ENCODE results near the gene ATG4C.
"Not testable (repeated sequence)": the region's sequence is repeated elsewhere in the genome, so short reads cannot be mapped to it uniquely, and the experiment has no call there.

ATG4C gene

GRCh38 chr1:62761223-62761870 lies 22.6 kb upstream of the ATG4C start:
- not testable (repeated sequence) for H3K4me3 Mint-ChIP-seq; DNase-seq; H3K36me3 Mint-ChIP-seq; H3K27me3 Mint-ChIP-seq; ATAC-seq (replicated peaks); H3K27ac Mint-ChIP-seq; H3K9me3 Mint-ChIP-seq
- peaks cover 10 to 14% of the 10 kb centered on the region in 2 donors for H3K4me1 Mint-ChIP-seq

DNA sequence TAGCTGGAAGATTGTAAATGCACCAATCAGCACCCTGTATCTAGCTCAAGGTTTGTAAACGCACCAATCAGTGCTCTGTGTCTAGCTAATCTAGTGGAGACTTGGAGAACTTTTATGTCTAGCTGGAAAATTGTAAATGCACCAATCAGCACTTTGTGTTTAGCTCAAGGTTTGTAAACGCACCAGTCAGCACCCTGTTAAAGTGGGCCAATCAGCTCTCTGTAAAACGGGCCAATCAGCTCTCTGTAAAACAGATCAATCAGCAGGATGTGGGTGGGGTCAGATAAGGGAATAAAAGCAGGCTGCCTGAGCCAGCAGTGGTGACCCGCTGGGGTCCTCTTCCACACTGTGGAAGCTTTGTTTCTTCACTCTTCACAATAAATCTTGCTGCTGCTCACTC lies 21.9 kb upstream of the ATG4C start:
- H3K27me3 Mint-ChIP-seq; H3K36me3 Mint-ChIP-seq; H3K4me3 Mint-ChIP-seq; DNase-seq; H3K27ac Mint-ChIP-seq; ATAC-seq (replicated peaks); H3K9me3 Mint-ChIP-seq: not testable (repeated sequence)
- peaks cover 10 to 14% of the 10 kb centered on the region in 2 donors for H3K4me1 Mint-ChIP-seq

DNA sequence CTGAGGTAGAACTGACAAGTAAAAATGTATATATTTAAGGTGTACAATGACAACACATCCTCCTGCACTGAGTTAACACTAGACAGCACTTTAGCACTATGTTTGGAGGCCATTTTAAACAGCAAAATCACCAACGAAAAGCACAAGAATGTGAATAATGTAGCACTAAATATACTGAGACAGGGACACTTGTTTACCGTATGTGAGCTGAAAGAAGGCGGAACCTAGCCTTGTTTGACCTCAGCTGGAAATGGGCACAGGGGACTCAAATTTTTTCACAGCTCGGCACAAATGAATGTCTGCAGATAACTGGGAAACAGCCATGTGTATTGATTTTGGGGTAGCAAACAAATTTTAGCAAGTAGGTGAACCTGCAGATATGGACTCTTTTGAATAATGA lies 18.0 kb upstream of the ATG4C start:
- no peak for DNase-seq
- Mint-ChIP-seq H3K27me3 (no peaks in the 10 kb centered on the region), H3K27ac (no peak overlapping the region), H3K4me1 (no peaks in the 10 kb centered on the region), H3K4me3 (no peak overlapping the region), H3K9me3 (no peaks in the 10 kb centered on the region), H3K36me3 (no peaks in the 10 kb centered on the region)
- ATAC-seq (replicated peaks): no peak

GRCh38 chr1:62768551-62768950 lies 15.4 kb upstream of the ATG4C start:
- not testable (repeated sequence) for DNase-seq; H3K4me3 Mint-ChIP-seq; ATAC-seq (replicated peaks); H3K9me3 Mint-ChIP-seq; H3K4me1 Mint-ChIP-seq; H3K27ac Mint-ChIP-seq; H3K27me3 Mint-ChIP-seq; H3K36me3 Mint-ChIP-seq

- Mint-ChIP-seq H3K4me1 (peaks cover 6 to 16% of the 10 kb centered on the region in 2 donors), H3K4me3 (no peak overlapping the region), H3K9me3 (peaks cover 11 to 21% of the 10 kb centered on the region in 2 donors), H3K27me3 (no peaks in the 10 kb centered on the region), H3K27ac (no peak overlapping the region), H3K36me3 (peaks cover 6 to 9% of the 10 kb centered on the region in 2 donors)
- no peak for DNase-seq
- ATAC-seq (replicated peaks): no peak
These were observed 11.2 kb upstream of the ATG4C start for GRCh38 chr1:62772607-62773295.

GRCh38 chr1:62774006-62774405 lies 9.9 kb upstream of the ATG4C start:
- DNase-seq: no peak
- Mint-ChIP-seq H3K9me3 (peaks cover 11 to 21% of the 10 kb centered on the region in 2 donors), H3K4me3 (no peak overlapping the region), H3K36me3 (peaks cover 6 to 9% of the 10 kb centered on the region in 2 donors), H3K27me3 (no peaks in the 10 kb centered on the region), H3K4me1 (peaks cover 6 to 16% of the 10 kb centered on the region in 2 donors), H3K27ac (no peak overlapping the region)
- ATAC-seq (replicated peaks): no peak

- H3K36me3 Mint-ChIP-seq: peaks cover 6 to 9% of the 10 kb centered on the region in 2 donors
- peak; percentile 45 for DNase-seq
- H3K4me3 Mint-ChIP-seq: no peak overlapping the region
- no peaks in the 10 kb centered on the region for H3K27me3 Mint-ChIP-seq
- peaks cover 11 to 21% of the 10 kb centered on the region in 2 donors for H3K9me3 Mint-ChIP-seq
- peak; percentile 99 to 100 for ATAC-seq (replicated peaks)
- peaks cover 6 to 16% of the 10 kb centered on the region in 2 donors for H3K4me1 Mint-ChIP-seq
- H3K27ac Mint-ChIP-seq: peak overlapping the region; percentile 77
These were observed 8.8 kb upstream of the ATG4C start for GRCh38 chr1:62774971-62775595.

DNA sequence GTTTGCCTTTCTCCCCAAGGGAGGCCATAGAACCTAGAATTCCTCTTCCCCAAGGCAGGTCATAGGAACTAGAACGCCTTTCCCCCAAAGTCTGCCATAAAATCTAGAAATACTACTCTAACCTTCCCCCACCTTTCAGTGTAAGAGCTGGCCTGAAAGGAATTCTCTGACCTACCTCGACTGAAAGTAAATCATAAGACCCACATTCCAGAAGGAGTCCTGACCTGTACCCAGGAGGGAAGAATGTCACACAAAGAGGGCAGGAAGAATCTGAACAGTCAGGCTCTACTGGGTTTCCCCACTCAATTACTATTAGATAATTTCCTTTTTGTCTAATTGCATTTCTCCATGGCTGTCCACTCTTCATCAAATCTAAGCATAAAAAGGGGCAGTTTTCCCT lies 5.7 kb upstream of the ATG4C start:
- no peak overlapping the region for H3K4me3 Mint-ChIP-seq

GRCh38 chr1:62781841-62782543 lies 1.9 kb upstream of the ATG4C start:
- ATAC-seq (replicated peaks) (no peak), DNase-seq (no peak)
- Mint-ChIP-seq H3K9me3 (no peaks in the 10 kb centered on the region), H3K27me3 (no peaks in the 10 kb centered on the region), H3K4me1 (peaks cover 7 to 16% of the 10 kb centered on the region in 2 donors), H3K4me3 (no peak overlapping the region), H3K36me3 (peaks cover 3 to 8% of the 10 kb centered on the region in 2 donors), H3K27ac (no peak overlapping the region)

More for the DNA sequence above, 5.7 kb upstream of the ATG4C start:
- Mint-ChIP-seq H3K36me3 (peaks cover under 1 to 1% of the 10 kb centered on the region in 2 donors), H3K27me3 (no peaks in the 10 kb centered on the region), H3K9me3 (peaks cover 5 to 12% of the 10 kb centered on the region in 2 donors), H3K4me1 (peaks cover 6 to 16% of the 10 kb centered on the region in 2 donors), H3K27ac (no peak overlapping the region)
- DNase-seq (no peak), ATAC-seq (replicated peaks) (no peak)

DNA sequence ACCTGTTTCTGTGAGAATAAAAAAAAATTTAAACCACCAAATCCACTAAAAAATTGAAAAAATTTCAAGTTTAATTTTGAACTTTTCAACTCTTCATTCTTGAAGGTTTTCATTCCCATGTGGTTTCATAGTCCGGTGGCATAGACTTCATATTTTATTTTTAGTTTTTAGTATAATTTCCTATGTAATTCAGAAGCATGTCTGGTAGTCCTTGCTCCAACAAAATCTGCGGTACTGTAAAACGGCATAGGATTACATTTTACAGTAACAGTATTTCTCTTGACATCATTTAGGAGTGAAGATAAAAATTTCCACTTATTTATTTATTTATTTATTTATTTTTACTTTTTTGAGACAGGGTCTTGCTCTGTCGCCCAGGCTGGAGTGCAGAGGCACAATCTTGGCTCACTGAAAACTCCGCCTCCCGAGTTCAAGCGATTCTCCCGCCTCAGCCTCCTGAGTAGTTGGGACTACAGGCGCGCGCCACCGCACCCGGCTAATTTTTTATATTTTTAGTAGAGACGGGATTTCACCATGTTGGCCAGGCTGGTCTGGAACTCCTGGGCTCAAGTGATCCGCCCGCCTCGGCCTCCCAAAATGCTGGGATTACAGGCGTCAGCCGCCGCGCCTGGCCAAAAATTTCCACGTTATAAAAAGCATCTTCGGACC lies 1.3 kb upstream of the ATG4C start:
- DNase-seq; ATAC-seq (replicated peaks); H3K36me3 Mint-ChIP-seq; H3K27ac Mint-ChIP-seq; H3K27me3 Mint-ChIP-seq; H3K9me3 Mint-ChIP-seq; H3K4me3 Mint-ChIP-seq: not testable (repeated sequence)
- H3K4me1 Mint-ChIP-seq: peaks cover 8 to 15% of the 10 kb centered on the region in 2 donors

DNA sequence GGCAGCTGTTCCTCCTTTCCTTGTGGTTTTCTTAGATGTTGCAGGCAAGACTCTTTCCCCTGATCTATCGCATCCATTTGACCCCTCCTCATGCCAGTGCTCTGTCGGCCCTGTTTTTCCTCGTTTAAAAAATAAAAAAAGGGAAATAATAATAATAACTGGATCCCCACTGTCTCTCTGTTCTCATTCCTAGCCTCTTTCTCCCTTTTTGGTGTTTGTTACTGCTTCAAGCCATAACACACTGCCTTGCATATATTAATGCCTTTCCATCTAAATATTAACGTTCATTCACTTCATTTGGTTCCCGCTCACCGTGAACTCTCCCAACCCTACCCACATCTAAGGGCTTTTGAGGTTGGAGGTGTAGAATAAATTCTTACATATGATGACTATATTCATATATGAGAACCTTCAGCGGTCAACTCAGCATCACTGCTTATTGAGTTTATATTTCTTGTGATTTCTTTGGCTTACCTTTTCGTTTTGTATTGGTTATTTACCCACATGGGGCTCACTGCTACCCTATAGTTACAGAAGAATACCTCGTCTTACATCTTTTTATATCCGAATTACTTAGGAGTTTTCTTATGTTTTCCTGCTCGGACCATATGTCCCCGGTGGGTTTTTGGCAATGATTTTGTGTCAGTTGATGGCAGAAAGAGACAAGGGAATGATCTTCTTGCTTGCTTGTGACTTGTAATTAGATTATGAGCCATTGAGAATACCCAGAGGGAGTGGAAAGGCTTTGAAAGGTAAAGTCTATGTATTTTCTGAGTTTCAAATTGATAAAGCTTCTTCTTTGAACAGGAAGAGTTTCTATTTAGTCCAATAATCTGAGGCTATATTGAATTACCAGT lies 805 bp downstream of the ATG4C start:
- H3K4me1 Mint-ChIP-seq: peaks cover 11 to 22% of the 10 kb centered on the region in 2 donors
- no peaks in the 10 kb centered on the region for H3K27me3 Mint-ChIP-seq
- ATAC-seq (replicated peaks) (peak; percentile 32 to 41), DNase-seq (no peak)
- no peaks in the 10 kb centered on the region for H3K9me3 Mint-ChIP-seq
- H3K4me3 Mint-ChIP-seq: no peak overlapping the region
- peaks cover 3 to 11% of the 10 kb centered on the region in 2 donors for H3K36me3 Mint-ChIP-seq
- H3K27ac Mint-ChIP-seq: no peak overlapping the region

DNA sequence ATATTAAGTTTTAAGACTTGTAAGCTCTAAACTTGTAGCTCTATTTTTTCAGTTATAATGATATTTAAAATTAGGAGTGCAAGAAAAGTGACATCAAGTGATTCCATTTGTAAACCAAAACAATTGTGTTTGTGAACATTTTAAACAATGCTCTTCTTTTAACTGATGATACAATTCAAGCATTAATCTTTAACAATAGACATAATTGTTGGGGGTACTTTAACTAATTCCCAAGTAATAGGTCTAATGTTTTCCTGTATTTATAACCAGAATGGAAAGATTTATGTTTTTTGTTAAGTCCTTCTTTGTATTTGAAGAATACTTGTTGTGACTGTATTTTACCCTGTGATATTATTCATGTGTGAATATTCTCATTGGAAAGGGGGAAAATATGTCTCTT lies 6.8 kb downstream of the ATG4C start:
- no peak overlapping the region for H3K27ac Mint-ChIP-seq

DNA sequence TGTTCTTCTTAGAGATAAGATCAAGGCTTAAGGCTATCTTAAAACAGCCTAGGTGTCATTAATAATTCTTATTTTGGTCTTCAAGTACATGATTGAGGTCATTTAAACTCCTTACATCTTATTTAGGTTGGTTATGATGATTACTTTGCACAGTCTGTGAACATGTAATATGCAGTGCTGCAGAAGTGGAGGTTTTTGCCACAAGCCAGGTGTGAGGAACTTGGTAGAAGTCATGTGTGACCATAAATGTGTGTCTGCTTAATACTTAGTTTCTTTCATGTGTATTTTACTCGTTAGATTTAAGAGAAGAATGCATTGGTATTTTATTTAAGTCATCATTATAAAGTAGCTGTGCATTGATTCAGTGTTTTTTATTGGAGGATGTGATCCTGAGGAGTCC lies 10.1 kb downstream of the ATG4C start:
- DNase-seq: no peak
- Mint-ChIP-seq H3K27ac (no peak overlapping the region), H3K36me3 (peaks cover 15 to 19% of the 10 kb centered on the region in 2 donors), H3K4me1 (peaks cover 15 to 43% of the 10 kb centered on the region in 2 donors), H3K4me3 (peak overlapping the region in 1 of 2 donors; percentile 26), H3K27me3 (no peaks in the 10 kb centered on the region), H3K9me3 (peaks cover 0 to 1% of the 10 kb centered on the region in 2 donors)
- ATAC-seq (replicated peaks): peak; percentile 63 to 79

More for the DNA sequence above, 6.8 kb downstream of the ATG4C start:
- H3K4me1 Mint-ChIP-seq: peaks cover 25 to 56% of the 10 kb centered on the region in 2 donors
- peaks cover 17 to 27% of the 10 kb centered on the region in 2 donors for H3K36me3 Mint-ChIP-seq
- no peaks in the 10 kb centered on the region for H3K27me3 Mint-ChIP-seq
- DNase-seq: no peak
- peaks cover 0 to 1% of the 10 kb centered on the region in 2 donors for H3K9me3 Mint-ChIP-seq
- ATAC-seq (replicated peaks): no peak
- H3K4me3 Mint-ChIP-seq: no peak overlapping the region
